Measurements from ENCODE around the gene COL5A1.

COL5A1 gene

DNA sequence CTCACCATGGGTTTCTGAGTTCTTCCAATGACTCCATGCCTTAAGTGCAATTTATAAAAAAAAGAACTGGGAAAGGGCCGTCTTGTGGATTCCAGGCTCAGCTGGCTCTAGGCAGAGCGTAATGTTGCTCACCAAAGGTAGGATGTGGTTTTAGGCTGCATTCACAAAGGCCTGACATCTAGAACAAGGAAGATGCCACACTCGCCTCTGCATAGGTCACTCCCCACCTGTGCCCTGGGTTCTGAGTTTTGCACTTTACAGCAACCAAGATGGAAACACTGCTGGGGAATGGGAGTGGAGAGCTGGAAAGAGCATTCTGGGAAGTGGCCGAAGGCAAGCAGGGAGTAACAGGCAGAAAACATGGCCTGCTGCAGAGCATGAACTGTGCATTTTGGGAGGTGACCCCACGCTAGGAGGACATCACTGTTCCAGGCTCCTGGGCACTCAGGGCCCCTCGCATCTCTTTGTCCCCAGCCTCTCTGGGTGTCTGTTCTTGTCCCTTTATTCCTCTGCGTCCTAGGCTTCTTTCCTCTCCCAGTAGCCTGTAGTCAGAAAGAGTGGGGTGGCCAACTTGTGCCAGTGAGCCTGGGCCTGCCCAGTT lies 251.3 kb downstream of the COL5A1 start:
- no peak for DNase-seq (ENCODE audit: low read depth)

All from ELR (cell line).